Transverse colon (tissue), 4 donors: ENCODE results near the gene SPATC1L.
"Not testable (repeated sequence)": the region's sequence is repeated elsewhere in the genome, so short reads cannot be mapped to it uniquely, and the experiment has no call there.

ENCODE experiments used
- CTCF ChIP-seq, 5 experiments: fragments of 200-600 bp in 3 of 5; fragments of 450-650 bp in 2 of 5; sonication (generic) in 3 of 5; IDR thresholded peaks; 1 replicate in 2 of 5; 2 replicates in 3 of 5; pipeline ENCODE4 v1.5.1; 2016 to 2017; ENCODE audit warnings: antibody characterized with exemption in 5 of 5, inconsistent platforms in 3 of 5, mild to moderate bottlenecking in 2 of 5, moderate library complexity in 1 of 5
- POLR2AphosphoS5 ChIP-seq, 3 donors: sonication (generic); formaldehyde crosslinking; IDR thresholded peaks; one replicate each; pipeline ENCODE4 v1.6.1; 2016; ENCODE audit warnings: antibody characterized with exemption in 3 of 3

- TF ChIP-seq CTCF, POLR2AphosphoS5 (IDR thresholded peaks at IDR 0.05): not testable (repeated sequence)
Measured at GRCh38 chr21:46170436-46171193, 13.6 kb downstream of the SPATC1L start.
